HEK293 (cell line): Measurements from ENCODE around the gene TMEM92.

Experiments used
- CTCF ChIA-PET: fragments of 350-600 bp; formaldehyde crosslinking; extraction: SDS; loops from one replicate; lab custom pipeline; 2021; ENCODE audit warnings: antibody characterized with exemption; lab: Yijun Ruan, JAX
- POLR2A ChIA-PET: fragments of 300-600 bp; formaldehyde crosslinking; extraction: SDS; loops from one replicate; lab custom pipeline; 2020; ENCODE audit warnings: antibody characterized with exemption, inconsistent platforms; lab: Yijun Ruan, JAX
- H3K27ac ChIP-seq: fragments of 200-500 bp; sonication (Bioruptor generic); 2 replicates; pipeline ENCODE4 v1.5.1; 2014; ENCODE audit warnings: low read depth, low read length, control low read depth, inconsistent platforms; ENCODE audit errors: extremely low read depth
- H3K36me3 ChIP-seq, 2 experiments: fragments of 200-500 bp in 1 of 2; sonication (Bioruptor generic) in 1 of 2; 1 replicate in 1 of 2; 2 replicates in 1 of 2; pipeline ENCODE4 v1.5.1; 2014 to 2017; ENCODE audit warnings: inconsistent platforms in 2 of 2, low read length in 2 of 2; ENCODE audit not compliant: control insufficient read depth in 2 of 2, insufficient read depth in 1 of 2
- H3K4me1 ChIP-seq: fragments of 200-500 bp; sonication (Bioruptor generic); 2 replicates; pipeline ENCODE4 v1.5.1; 2014; ENCODE audit warnings: mild to moderate bottlenecking, low read length, inconsistent platforms; ENCODE audit not compliant: control insufficient read depth, insufficient read depth
- H3K4me3 ChIP-seq: 2 replicates; pipeline ENCODE4 v1.5.1; 2011; ENCODE audit warnings: low read depth, mild to moderate bottlenecking, control low read depth, low read length, moderate library complexity
- H3K9me3 ChIP-seq: fragments of 200-500 bp; sonication (Bioruptor generic); 2 replicates; pipeline ENCODE4 v1.5.1; 2014; ENCODE audit warnings: low read depth, low read length, inconsistent platforms; ENCODE audit not compliant: control insufficient read depth, insufficient read depth
- GLI4 ChIP-seq: fragments of 450-650 bp; formaldehyde crosslinking; IDR thresholded peaks from 2 replicates; pipeline ENCODE4 v1.5.1; 2016; ENCODE audit warnings: missing biosample characterization, missing genetic modification characterization
- IKZF3 ChIP-seq: fragments of 450-650 bp; IDR thresholded peaks from 2 replicates; pipeline ENCODE4 v1.5.0; 2018; ENCODE audit warnings: missing biosample characterization, mild to moderate bottlenecking, missing genetic modification characterization, moderate library complexity
- PRDM1 ChIP-seq: fragments of 450-650 bp; formaldehyde crosslinking; IDR thresholded peaks from 2 replicates; pipeline ENCODE4; 2016; ENCODE audit warnings: missing biosample characterization, missing genetic modification characterization
- ZBTB44 ChIP-seq: fragments of 450-650 bp; IDR thresholded peaks from 2 replicates; pipeline ENCODE4 v1.5.1; 2018; ENCODE audit warnings: missing biosample characterization, mild to moderate bottlenecking, missing genetic modification characterization
- ZNF24 ChIP-seq: fragments of 450-650 bp; formaldehyde crosslinking; IDR thresholded peaks from 2 replicates; pipeline ENCODE4 v1.5.1; 2016; ENCODE audit warnings: missing biosample characterization, missing genetic modification characterization
- ZNF341 ChIP-seq: fragments of 450-650 bp; formaldehyde crosslinking; IDR thresholded peaks from 2 replicates; pipeline ENCODE4; 2016; ENCODE audit warnings: low read depth, missing biosample characterization, missing genetic modification characterization
- ZNF654 ChIP-seq: fragments of 450-650 bp; formaldehyde crosslinking; IDR thresholded peaks from 2 replicates; pipeline ENCODE4 v1.5.1; 2016; ENCODE audit warnings: low read depth, missing biosample characterization, missing genetic modification characterization
- TF ChIP-seq, protein P1 (sequence below): fragments of 450-650 bp; formaldehyde crosslinking; IDR thresholded peaks from 2 replicates; pipeline ENCODE4 v1.5.1; 2016; ENCODE audit warnings: missing biosample characterization, missing genetic modification characterization, borderline replicate concordance

TMEM92 gene

DNA sequence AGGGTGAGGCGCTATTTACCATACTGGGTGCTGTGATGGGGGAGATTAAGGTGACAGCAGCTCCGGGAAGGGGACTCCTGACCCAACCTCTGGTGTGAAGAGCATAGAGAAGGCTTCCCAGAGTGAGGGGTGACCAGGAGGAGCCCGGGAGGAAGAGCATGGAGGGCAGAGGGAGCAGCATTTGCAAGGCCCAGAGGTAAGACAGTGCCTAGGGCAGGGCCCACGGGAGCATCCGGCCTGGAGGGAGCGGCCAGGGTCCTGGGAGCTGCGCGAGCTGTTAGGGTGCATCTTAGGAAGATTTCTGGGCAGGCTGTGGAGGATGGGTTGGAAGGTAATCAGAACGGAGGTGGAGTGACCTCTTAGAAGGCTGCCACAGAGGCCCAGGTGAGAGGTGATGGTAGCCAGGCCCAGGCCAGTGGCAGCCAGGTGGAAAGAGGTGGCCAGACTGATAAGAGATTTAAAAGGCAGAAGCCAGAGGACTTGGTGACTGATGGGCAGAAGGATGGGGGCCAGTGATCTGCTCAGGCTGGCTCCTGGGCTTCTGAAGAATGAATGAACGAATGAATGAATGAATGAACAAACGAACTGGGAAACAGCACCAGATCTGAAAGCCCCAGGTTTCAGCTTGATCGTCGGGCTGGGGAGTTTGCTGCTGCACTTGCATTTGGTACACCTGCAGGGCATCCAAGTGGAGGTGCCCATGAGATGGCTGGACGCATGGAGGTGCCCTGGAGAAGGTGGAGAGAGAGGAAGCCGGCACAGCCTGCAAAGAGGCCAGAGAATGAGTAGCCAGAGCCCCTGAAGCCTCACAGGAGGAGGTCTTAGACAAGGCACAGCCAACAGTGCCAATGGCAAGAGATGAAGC lies 13.0 kb upstream of the TMEM92 start:
- no peak for TF ChIP-seq ZNF341
- peak; percentile 75; the same call in 1 of the 2 replicates for TF ChIP-seq ZNF24 (tag by site-specific recombination)
- TF ChIP-seq IKZF3, result no peak
- TF ChIP-seq ZBTB44 (tag by site-specific recombination), result no peak
- Histone ChIP-seq H3K4me1 (peaks cover 3% of the 10 kb centered on the region), H3K36me3 (no peaks in the 10 kb centered on the region), H3K9me3 (no peaks in the 10 kb centered on the region), H3K4me3 (no peak overlapping the region), H3K27ac (no peak overlapping the region)
- ChIA-PET CTCF (interaction anchor here (0.6 to 2.0 kb wide), 3 partner anchors 8 to 793 kb away, joined by 3 to 7 read pairs (median 4); no protein-coding TSS in a partner anchor), POLR2A (interaction anchor here (0.6 kb wide), 1 partner anchor 43 kb away, joined by 3 read pairs; no protein-coding TSS in a partner anchor)

DNA sequence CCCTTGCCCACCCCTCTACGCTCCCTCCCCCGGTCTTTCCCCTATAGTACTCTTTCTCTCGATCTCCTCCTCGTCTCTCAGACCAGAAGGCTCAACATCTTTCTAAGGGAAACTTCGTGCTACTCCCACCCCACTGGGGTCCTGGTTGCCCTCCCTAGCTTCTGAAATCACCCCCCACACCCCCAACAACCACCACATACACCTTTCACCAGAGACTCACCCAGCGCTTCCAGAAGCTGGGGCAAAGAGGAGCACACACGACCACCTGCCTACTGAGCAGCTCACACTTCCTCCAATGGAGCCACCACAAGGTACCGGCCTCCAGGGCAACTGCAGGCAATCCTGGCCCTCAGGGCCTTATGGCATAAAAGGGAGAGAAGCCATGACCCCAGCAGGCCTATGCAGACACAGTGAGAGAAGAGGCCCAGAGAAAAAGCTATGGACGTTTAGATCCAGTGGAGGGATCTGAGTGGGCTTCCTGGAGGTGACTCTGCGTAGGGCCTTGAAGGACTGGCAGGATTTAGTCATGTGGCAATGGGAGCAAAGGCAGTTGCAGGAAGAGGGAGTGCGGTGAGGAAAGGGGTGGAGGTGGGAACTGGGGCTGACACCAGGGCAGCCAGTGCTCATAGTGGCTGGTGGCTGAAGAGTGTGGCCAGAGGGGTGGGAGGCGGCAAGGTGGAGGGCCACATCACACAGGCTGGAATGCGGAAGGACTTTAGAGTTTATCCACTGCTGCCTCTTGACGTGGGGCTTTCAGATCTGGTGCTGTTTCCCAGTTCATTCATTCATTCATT lies 12.1 kb upstream of the TMEM92 start:
- ChIA-PET POLR2A (no interaction called here), CTCF (interaction anchor here (0.5 to 2.0 kb wide), 4 partner anchors 9 to 122 kb away, joined by 3 to 7 read pairs (median 4); no protein-coding TSS in a partner anchor)
- Histone ChIP-seq H3K9me3 (no peaks in the 10 kb centered on the region), H3K27ac (no peak overlapping the region), H3K4me3 (no peak overlapping the region), H3K36me3 (no peaks in the 10 kb centered on the region), H3K4me1 (peaks cover 12% of the 10 kb centered on the region)
- TF ChIP-seq ZNF654 (tag by site-specific recombination) (no peak), GLI4 (peak; percentile 55; the same call in 1 of the 2 replicates)

DNA sequence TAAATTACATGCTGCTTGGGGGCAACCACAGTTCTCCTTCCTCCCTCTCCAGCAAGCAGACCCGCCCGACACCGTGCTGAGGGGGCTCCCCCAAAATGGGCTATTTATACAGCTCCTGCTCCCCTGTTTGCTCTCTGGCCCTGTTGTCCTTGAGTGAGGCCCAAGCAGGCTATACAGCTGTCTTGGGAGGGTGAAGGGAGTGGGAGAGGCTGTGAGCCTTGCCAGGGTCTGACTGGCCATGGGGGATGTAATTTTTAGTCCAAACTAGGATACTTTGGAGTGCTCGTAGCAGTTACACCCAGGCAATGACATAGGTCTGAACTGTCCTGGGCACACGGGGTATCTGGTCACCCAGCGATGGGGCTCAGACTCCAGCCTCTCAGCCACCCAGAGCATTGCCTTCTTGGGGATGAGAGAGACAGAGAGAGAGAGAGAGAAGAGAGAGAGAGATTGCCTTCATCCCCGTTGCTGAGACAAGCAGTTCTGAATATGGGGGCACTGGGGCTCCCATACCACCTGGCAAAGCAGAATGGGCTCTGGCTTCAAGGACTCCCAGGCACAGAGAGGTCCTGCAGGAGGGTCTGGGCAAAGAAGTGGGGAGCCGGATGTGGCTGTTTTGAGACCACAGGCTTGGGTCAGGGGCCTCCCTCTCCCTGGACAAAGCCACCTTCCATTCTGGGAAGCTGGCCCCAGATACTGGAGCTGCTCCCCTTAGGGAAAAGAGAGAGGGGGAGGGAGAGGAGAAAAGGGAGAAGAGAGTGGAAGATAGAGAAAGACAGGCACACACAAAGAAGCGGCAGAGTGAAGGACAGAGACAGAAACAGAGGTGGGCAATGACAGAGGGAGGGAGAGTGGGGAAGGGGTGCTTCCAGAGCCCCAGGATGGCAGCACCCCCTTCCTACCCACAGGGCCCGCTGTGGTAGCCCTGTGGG lies 10.7 kb upstream of the TMEM92 start:
- no peak overlapping the region for H3K27ac ChIP-seq
- ChIA-PET CTCF (interaction anchor here (0.6 to 1.9 kb wide), 4 partner anchors 10 to 94 kb away, joined by 4 to 6 read pairs (median 6); partner anchors contain the start of gene TMEM92), POLR2A (interaction anchor here (0.6 kb wide), 2 partner anchors 43 to 60 kb away, joined by 3 read pairs; no protein-coding TSS in a partner anchor)
- TF ChIP-seq, protein P1, sequence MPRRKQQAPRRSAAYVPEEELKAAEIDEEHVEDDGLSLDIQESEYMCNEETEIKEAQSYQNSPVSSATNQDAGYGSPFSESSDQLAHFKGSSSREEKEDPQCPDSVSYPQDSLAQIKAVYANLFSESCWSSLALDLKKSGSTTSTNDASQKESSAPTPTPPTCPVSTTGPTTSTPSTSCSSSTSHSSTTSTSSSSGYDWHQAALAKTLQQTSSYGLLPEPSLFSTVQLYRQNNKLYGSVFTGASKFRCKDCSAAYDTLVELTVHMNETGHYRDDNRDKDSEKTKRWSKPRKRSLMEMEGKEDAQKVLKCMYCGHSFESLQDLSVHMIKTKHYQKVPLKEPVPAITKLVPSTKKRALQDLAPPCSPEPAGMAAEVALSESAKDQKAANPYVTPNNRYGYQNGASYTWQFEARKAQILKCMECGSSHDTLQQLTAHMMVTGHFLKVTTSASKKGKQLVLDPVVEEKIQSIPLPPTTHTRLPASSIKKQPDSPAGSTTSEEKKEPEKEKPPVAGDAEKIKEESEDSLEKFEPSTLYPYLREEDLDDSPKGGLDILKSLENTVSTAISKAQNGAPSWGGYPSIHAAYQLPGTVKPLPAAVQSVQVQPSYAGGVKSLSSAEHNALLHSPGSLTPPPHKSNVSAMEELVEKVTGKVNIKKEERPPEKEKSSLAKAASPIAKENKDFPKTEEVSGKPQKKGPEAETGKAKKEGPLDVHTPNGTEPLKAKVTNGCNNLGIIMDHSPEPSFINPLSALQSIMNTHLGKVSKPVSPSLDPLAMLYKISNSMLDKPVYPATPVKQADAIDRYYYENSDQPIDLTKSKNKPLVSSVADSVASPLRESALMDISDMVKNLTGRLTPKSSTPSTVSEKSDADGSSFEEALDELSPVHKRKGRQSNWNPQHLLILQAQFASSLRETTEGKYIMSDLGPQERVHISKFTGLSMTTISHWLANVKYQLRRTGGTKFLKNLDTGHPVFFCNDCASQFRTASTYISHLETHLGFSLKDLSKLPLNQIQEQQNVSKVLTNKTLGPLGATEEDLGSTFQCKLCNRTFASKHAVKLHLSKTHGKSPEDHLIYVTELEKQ, result no peak
- 0 out of 2 replicates have a peak, but pooled peaks have one; percentile 32 for TF ChIP-seq PRDM1
- H3K4me3 ChIP-seq, result no peak overlapping the region
- peaks cover 12% of the 10 kb centered on the region for H3K4me1 ChIP-seq
- H3K9me3 ChIP-seq, result no peaks in the 10 kb centered on the region
- H3K36me3 ChIP-seq, result no peaks in the 10 kb centered on the region
